ENCODE measurements around the gene RNF43.

- TF ChIP-seq EZH2 (IDR thresholded peaks at IDR 0.05; ENCODE audit: borderline replicate concordance, low read length), result no peak
- no peak for TF ChIP-seq CTCF (IDR thresholded peaks at IDR 0.05; ENCODE audit: low read length)
Observed at GRCh38 chr17:58375811-58376210, 41.5 kb downstream of the RNF43 start.
